ENCODE results near the gene RAB3GAP1. TPM values are rescaled to one million over a fixed set of nuclear protein-coding genes. Genes with fewer than 3 reads are reported as not detected.
A peak's percentile ranks its signal among the peaks of the same experiment; 100 is the strongest.

The RAB3GAP1 gene
- total RNA-seq, 1 donor from 2014 or later = 32.0 TPM

- Mint-ChIP-seq H3K4me1 (no peaks in the 10 kb centered on the region), H3K27ac (ENCODE audit: unreplicated experiment) (no peak overlapping the region), H3K27me3 (ENCODE audit: low read depth) (no peaks in the 10 kb centered on the region), H3K4me3 (no peak overlapping the region), H3K36me3 (ENCODE audit: low read depth) (peaks cover 36% of the 10 kb centered on the region), H3K9me3 (peaks cover 7% of the 10 kb centered on the region)
- DNase-seq (ENCODE audit: low read depth, low spot score) = no peak
- TF ChIP-seq CTCF (conservative IDR thresholded peaks at IDR 0.05) = no peak
Measured at GRCh38 chr2:135189148-135189547, 137.1 kb downstream of the RAB3GAP1 start.

GRCh38 chr2:135190799-135191198 is 138.7 kb downstream of the RAB3GAP1 start:
- DNase-seq (ENCODE audit: low read depth, low spot score) = no peak
- no peak for TF ChIP-seq CTCF (conservative IDR thresholded peaks at IDR 0.05)
- H3K36me3 Mint-ChIP-seq (ENCODE audit: low read depth) = peaks cover 37% of the 10 kb centered on the region
- no peak overlapping the region for H3K4me3 Mint-ChIP-seq
- H3K4me1 Mint-ChIP-seq = no peaks in the 10 kb centered on the region
- no peaks in the 10 kb centered on the region for H3K27me3 Mint-ChIP-seq (ENCODE audit: low read depth)
- H3K27ac Mint-ChIP-seq (ENCODE audit: unreplicated experiment) = no peak overlapping the region
- peaks cover 7% of the 10 kb centered on the region for H3K9me3 Mint-ChIP-seq

GRCh38 chr2:135198481-135198880 is 146.4 kb downstream of the RAB3GAP1 start:
- H3K9me3 Mint-ChIP-seq = no peaks in the 10 kb centered on the region
- no peak overlapping the region for H3K4me3 Mint-ChIP-seq
- no peaks in the 10 kb centered on the region for H3K4me1 Mint-ChIP-seq
- H3K27ac Mint-ChIP-seq (ENCODE audit: unreplicated experiment) = no peak overlapping the region
- TF ChIP-seq CTCF (conservative IDR thresholded peaks at IDR 0.05) = no peak
- no peaks in the 10 kb centered on the region for H3K27me3 Mint-ChIP-seq (ENCODE audit: low read depth)
- no peak for DNase-seq (ENCODE audit: low read depth, low spot score)
- peaks cover 8% of the 10 kb centered on the region for H3K36me3 Mint-ChIP-seq (ENCODE audit: low read depth)

- TF ChIP-seq CTCF (conservative IDR thresholded peaks at IDR 0.05) = no peak
- Mint-ChIP-seq H3K4me1 (peaks cover 5% of the 10 kb centered on the region), H3K4me3 (no peak overlapping the region), H3K27me3 (ENCODE audit: low read depth) (no peaks in the 10 kb centered on the region), H3K27ac (ENCODE audit: unreplicated experiment) (peak overlapping the region; percentile 20), H3K36me3 (ENCODE audit: low read depth) (peaks cover 8% of the 10 kb centered on the region), H3K9me3 (no peaks in the 10 kb centered on the region)
- DNase-seq (ENCODE audit: low read depth, low spot score) = no peak
Measured at GRCh38 chr2:135202751-135203150, 150.7 kb downstream of the RAB3GAP1 start.

- H3K9me3 Mint-ChIP-seq = no peaks in the 10 kb centered on the region
- H3K4me3 Mint-ChIP-seq = no peak overlapping the region
- H3K27ac Mint-ChIP-seq (ENCODE audit: unreplicated experiment) = no peak overlapping the region
- TF ChIP-seq CTCF (conservative IDR thresholded peaks at IDR 0.05) = no peak
- H3K27me3 Mint-ChIP-seq (ENCODE audit: low read depth) = no peaks in the 10 kb centered on the region
- no peak for DNase-seq (ENCODE audit: low read depth, low spot score)
- peaks cover 8% of the 10 kb centered on the region for H3K36me3 Mint-ChIP-seq (ENCODE audit: low read depth)
- H3K4me1 Mint-ChIP-seq = peaks cover 5% of the 10 kb centered on the region
Measured at GRCh38 chr2:135203944-135204343, 151.9 kb downstream of the RAB3GAP1 start.

- peaks cover 2% of the 10 kb centered on the region for H3K36me3 Mint-ChIP-seq (ENCODE audit: low read depth)
- DNase-seq (ENCODE audit: low read depth, low spot score) = no peak
- H3K27me3 Mint-ChIP-seq (ENCODE audit: low read depth) = no peaks in the 10 kb centered on the region
Measured at GRCh38 chr2:135208016-135208415, 155.9 kb downstream of the RAB3GAP1 start.

More at GRCh38 chr2:135208016-135208415, 155.9 kb downstream of the RAB3GAP1 start:
- no peak overlapping the region for H3K27ac Mint-ChIP-seq (ENCODE audit: unreplicated experiment)
- TF ChIP-seq CTCF (conservative IDR thresholded peaks at IDR 0.05) = no peak
- peaks cover 5% of the 10 kb centered on the region for H3K4me1 Mint-ChIP-seq
- H3K9me3 Mint-ChIP-seq = no peaks in the 10 kb centered on the region
- no peak overlapping the region for H3K4me3 Mint-ChIP-seq

Data from neural crest cell (in vitro differentiated cells).